OCI-LY1 (cell line): Measurements from ENCODE around the gene TNIP2.

Source experiments
- H2AFZ ChIP-seq: fragments of 200-600 bp; sonication (generic), shearing (Covaris generic); 2 replicates; pipeline ENCODE4 v1.6.0; 2014; ENCODE audit warnings: antibody characterized with exemption, mild to moderate bottlenecking, low read length
- H3F3A ChIP-seq: fragments of 200-600 bp; sonication (generic), shearing (Covaris generic); 2 replicates; pipeline ENCODE4 v1.6.0; 2014; ENCODE audit warnings: mild to moderate bottlenecking, antibody characterized with exemption, low read length, moderate library complexity; ENCODE audit not compliant: insufficient read depth
- H3K27ac ChIP-seq: fragments of 200-600 bp; sonication (generic); 2 replicates; pipeline ENCODE4 v1.5.1; 2014; ENCODE audit warnings: low read length, mixed run types, mild to moderate bottlenecking, low read depth; ENCODE audit not compliant: poor library complexity, severe bottlenecking
- H3K27me3 ChIP-seq: fragments of 200-600 bp; sonication (generic); 2 replicates; pipeline ENCODE4 v1.6.0; 2014; ENCODE audit warnings: antibody characterized with exemption, mild to moderate bottlenecking, low read length, moderate library complexity; ENCODE audit not compliant: insufficient read depth
- H3K36me3 ChIP-seq: fragments of 200-600 bp; sonication (generic); 2 replicates; pipeline ENCODE4 v1.6.1; 2014; ENCODE audit warnings: mild to moderate bottlenecking, antibody characterized with exemption, low read length, moderate library complexity, mixed read lengths; ENCODE audit not compliant: insufficient read depth
- H3K4me1 ChIP-seq: fragments of 200-600 bp; sonication (generic); 2 replicates; pipeline ENCODE4 v1.5.1; 2014; ENCODE audit warnings: mild to moderate bottlenecking, low read length, moderate library complexity; ENCODE audit not compliant: insufficient read depth, severe bottlenecking
- H3K4me2 ChIP-seq: fragments of 200-600 bp; sonication (generic), shearing (Covaris generic); 2 replicates; pipeline ENCODE4 v1.6.1; 2014; ENCODE audit warnings: low read length
- H3K4me3 ChIP-seq: fragments of 200-600 bp; sonication (generic); 2 replicates; pipeline ENCODE4 v1.5.1; 2014; ENCODE audit warnings: low read length, low read depth, mild to moderate bottlenecking, mixed read lengths; ENCODE audit not compliant: poor library complexity, severe bottlenecking
- H3K79me2 ChIP-seq: fragments of 200-600 bp; shearing (Covaris generic); 2 replicates; pipeline ENCODE4 v1.6.1; 2016; ENCODE audit warnings: mixed run types, low read length, mixed read lengths; ENCODE audit not compliant: insufficient read depth
- H3K9ac ChIP-seq: fragments of 200-600 bp; sonication (generic), shearing (Covaris generic); 2 replicates; pipeline ENCODE4 v1.6.1; 2014; ENCODE audit warnings: mild to moderate bottlenecking, low read length, mixed read lengths
- H3K9me2 ChIP-seq: fragments of 200-600 bp; sonication (generic), shearing (Covaris generic); 2 replicates; pipeline ENCODE4 v1.6.1; 2014; ENCODE audit warnings: low read depth, mild to moderate bottlenecking, low read length, mixed read lengths
- H3K9me3 ChIP-seq: fragments of 200-600 bp; shearing (Covaris generic); 2 replicates; pipeline ENCODE4 v1.6.1; 2014; ENCODE audit warnings: low read length, mixed read lengths
- H4K20me1 ChIP-seq: fragments of 200-600 bp; sonication (generic), shearing (Covaris generic); 2 replicates; pipeline ENCODE4 v1.6.0; 2016; ENCODE audit warnings: mild to moderate bottlenecking, low read length; ENCODE audit not compliant: insufficient read depth
- EZH2 ChIP-seq: fragments of 200-600 bp; sonication (generic), shearing (Covaris generic); IDR thresholded peaks from 2 replicates; pipeline ENCODE4 v1.8.0; 2017; ENCODE audit warnings: borderline replicate concordance, mixed run types, mild to moderate bottlenecking, antibody characterized with exemption, low read length, moderate library complexity, mixed read lengths
- TF ChIP-seq, protein P1 (sequence below): fragments of 200-600 bp; sonication (generic), shearing (Covaris generic); IDR thresholded peaks from 2 replicates; pipeline ENCODE4 v1.5.1; 2017; ENCODE audit warnings: mild to moderate bottlenecking, antibody characterized with exemption, low read length, moderate library complexity, mixed read lengths

The TNIP2 gene

GRCh38 chr4:2768921-2769336 is 12.8 kb upstream of the TNIP2 start:
- H3K4me3 ChIP-seq: no peak overlapping the region
- no peak overlapping the region for H3K4me2 ChIP-seq
- no peaks in the 10 kb centered on the region for H3F3A ChIP-seq
- TF ChIP-seq, protein P1, sequence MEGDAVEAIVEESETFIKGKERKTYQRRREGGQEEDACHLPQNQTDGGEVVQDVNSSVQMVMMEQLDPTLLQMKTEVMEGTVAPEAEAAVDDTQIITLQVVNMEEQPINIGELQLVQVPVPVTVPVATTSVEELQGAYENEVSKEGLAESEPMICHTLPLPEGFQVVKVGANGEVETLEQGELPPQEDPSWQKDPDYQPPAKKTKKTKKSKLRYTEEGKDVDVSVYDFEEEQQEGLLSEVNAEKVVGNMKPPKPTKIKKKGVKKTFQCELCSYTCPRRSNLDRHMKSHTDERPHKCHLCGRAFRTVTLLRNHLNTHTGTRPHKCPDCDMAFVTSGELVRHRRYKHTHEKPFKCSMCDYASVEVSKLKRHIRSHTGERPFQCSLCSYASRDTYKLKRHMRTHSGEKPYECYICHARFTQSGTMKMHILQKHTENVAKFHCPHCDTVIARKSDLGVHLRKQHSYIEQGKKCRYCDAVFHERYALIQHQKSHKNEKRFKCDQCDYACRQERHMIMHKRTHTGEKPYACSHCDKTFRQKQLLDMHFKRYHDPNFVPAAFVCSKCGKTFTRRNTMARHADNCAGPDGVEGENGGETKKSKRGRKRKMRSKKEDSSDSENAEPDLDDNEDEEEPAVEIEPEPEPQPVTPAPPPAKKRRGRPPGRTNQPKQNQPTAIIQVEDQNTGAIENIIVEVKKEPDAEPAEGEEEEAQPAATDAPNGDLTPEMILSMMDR: no peak
- TF ChIP-seq EZH2: no peak
- H3K4me1 ChIP-seq: peaks cover 1% of the 10 kb centered on the region
- no peaks in the 10 kb centered on the region for H4K20me1 ChIP-seq
- no peaks in the 10 kb centered on the region for H3K9me2 ChIP-seq
- H3K36me3 ChIP-seq: no peaks in the 10 kb centered on the region
- no peaks in the 10 kb centered on the region for H3K27me3 ChIP-seq
- no peaks in the 10 kb centered on the region for H3K79me2 ChIP-seq
- H3K27ac ChIP-seq: no peak overlapping the region
- H3K9me3 ChIP-seq: no peaks in the 10 kb centered on the region
- H3K9ac ChIP-seq: no peak overlapping the region
- H2AFZ ChIP-seq: no peak overlapping the region

DNA sequence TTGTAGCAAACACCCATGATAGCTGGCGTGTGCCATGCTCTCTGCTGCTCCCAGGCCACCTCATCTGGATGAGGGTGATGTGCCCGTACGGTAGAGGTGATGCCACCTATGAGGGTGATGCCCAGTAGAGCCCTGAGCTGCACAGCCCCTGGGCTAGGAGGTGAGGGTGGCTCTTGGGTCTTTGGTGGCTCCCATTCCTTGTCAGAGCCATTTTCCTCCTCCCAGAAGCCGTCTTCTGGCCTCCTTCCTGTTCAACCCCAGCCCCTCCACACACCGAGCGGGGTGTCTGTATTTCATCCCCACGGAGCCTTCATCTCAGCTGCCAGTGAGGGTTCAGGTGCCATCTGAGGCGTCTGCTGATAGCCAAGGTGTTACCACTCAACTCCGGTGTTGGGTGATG is 12.0 kb upstream of the TNIP2 start:
- Histone ChIP-seq H3K9me2 (no peaks in the 10 kb centered on the region), H3F3A (no peaks in the 10 kb centered on the region), H2AFZ (no peak overlapping the region), H3K36me3 (no peaks in the 10 kb centered on the region), H3K9ac (no peak overlapping the region), H4K20me1 (no peaks in the 10 kb centered on the region), H3K27ac (no peak overlapping the region), H3K27me3 (no peaks in the 10 kb centered on the region), H3K4me2 (no peak overlapping the region), H3K9me3 (no peaks in the 10 kb centered on the region), H3K4me3 (no peak overlapping the region), H3K79me2 (no peaks in the 10 kb centered on the region), H3K4me1 (peaks cover 6% of the 10 kb centered on the region)
- TF ChIP-seq, protein P1: no peak

DNA sequence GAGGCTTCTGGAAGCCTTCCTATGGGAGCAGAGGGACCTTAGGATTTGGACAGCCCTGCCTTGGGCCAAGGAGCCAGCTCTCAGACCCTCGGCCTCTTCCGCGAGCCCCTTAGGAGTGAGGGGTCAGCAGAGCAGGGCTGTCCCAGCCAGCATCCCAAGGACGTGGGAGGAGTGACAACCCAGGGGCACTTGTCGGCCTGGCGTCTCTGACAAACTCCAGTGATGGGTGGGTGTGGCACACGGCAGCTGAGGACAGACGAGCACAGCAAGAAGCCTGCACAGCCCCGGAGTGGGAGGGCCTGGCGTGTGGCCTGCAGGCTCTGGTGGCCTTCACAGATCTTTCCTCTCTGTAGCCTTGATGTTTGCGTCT is 11.6 kb upstream of the TNIP2 start:
- Histone ChIP-seq H3K4me1 (peaks cover 6% of the 10 kb centered on the region), H3K27me3 (no peaks in the 10 kb centered on the region), H3K4me2 (no peak overlapping the region), H2AFZ (no peak overlapping the region), H3F3A (no peaks in the 10 kb centered on the region), H3K9me2 (no peaks in the 10 kb centered on the region), H3K36me3 (no peaks in the 10 kb centered on the region), H4K20me1 (no peaks in the 10 kb centered on the region), H3K9ac (no peak overlapping the region), H3K9me3 (no peaks in the 10 kb centered on the region), H3K4me3 (no peak overlapping the region), H3K27ac (no peak overlapping the region), H3K79me2 (no peaks in the 10 kb centered on the region)
- TF ChIP-seq EZH2: no peak
- TF ChIP-seq, protein P1: no peak
